Measurements from ENCODE around the gene IRF3. TPM values are rescaled to one million over a fixed set of nuclear protein-coding genes. Genes with fewer than 3 reads are reported as not detected.

IRF3 gene
- total RNA-seq, 1 experiment from 2014 or later: 131 TPM

GRCh38 chr19:49660338-49660961 lies 5.2 kb downstream of the IRF3 start:
- DNase-seq: no peak
- no peak for TF ChIP-seq CTCF (IDR thresholded peaks at IDR 0.05; ENCODE audit: insufficient read depth in 1 of 2, low read depth in 1 of 2, low read length in 1 of 2, severe bottlenecking in 1 of 2, unreplicated experiment in 1 of 2)
- Mint-ChIP-seq H3K27ac (ENCODE audit: unreplicated experiment) (no peak overlapping the region), H3K27me3 (ENCODE audit: insufficient read depth, unreplicated experiment) (no peaks in the 10 kb centered on the region), H3K36me3 (ENCODE audit: insufficient read depth, unreplicated experiment) (peaks cover 95% of the 10 kb centered on the region), H3K9me3 (ENCODE audit: unreplicated experiment) (no peaks in the 10 kb centered on the region), H3K4me1 (ENCODE audit: low read depth, unreplicated experiment) (peaks cover 6% of the 10 kb centered on the region), H3K4me3 (ENCODE audit: unreplicated experiment) (no peak overlapping the region)
- CTCF ChIA-PET: no interaction called here
- H3K27me3 ChIP-seq (replicated peaks; ENCODE audit: control insufficient read depth, insufficient read depth, low read length): no peaks in the 10 kb centered on the region
- peaks cover 8% of the 10 kb centered on the region for H3K9me3 ChIP-seq
- no peak overlapping the region for H3K4me3 ChIP-seq (ENCODE audit: low read depth, low read length)
- H3K4me1 ChIP-seq: peaks cover 7% of the 10 kb centered on the region; the same call in 1 of the 2 replicates
- POLR2A ChIA-PET: interaction anchor here (1.0 kb wide), 1 partner anchor 18 kb away, joined by 6 read pairs; the partner anchor contains the start of gene SCAF1
- no TSS peak for BruUV-seq (replicated peaks)
- H3K36me3 ChIP-seq (ENCODE audit: control insufficient read depth, insufficient read depth, low read length): peaks cover 20% of the 10 kb centered on the region
- intact Hi-C loops (cut with micrococcal nuclease; ENCODE audit: unreplicated experiment): no loop called here

DNA sequence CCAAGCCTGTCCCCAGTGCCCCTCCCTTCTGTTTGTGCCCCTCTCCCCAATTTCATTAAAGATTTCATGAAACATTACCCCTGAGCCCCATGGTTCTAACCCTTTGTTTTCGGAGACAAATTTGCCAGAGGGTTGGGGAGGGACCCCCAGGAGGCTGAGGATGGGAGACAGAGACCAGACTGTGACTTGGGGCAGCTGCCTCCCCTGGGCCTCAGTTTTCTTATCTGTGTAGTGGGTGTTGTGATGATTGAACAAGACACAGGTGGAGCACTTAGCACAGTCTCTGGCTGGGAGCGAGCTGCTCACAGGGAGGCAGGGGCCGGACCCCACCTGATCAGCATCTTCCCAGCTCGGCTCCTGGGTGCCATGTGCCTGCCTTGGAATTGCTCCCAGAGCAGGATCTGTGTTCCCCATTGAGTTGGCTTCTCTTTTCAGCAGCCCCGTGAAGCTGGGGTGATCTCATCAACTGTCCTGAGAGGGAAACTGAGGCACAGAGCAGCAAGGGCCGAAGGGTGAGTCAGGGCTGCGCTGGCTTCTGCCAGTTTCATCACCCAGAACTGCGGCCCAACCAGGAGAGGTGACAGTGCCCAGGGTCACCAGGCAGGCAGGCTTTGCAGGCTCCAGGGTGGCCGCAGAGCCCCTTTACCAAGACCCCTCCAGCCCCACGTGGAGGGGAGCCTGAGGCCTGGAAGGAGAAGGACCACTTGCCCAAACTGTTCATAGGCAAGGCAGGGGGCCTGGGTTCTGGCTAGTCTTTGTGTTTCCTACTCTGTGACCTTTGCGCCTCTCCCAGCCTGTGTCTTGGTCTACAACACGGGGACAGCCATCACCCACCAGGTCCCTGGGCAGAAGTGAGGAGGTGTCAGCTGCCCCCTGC lies 6.9 kb downstream of the IRF3 start:
- no peak overlapping the region for H3K27ac Mint-ChIP-seq (ENCODE audit: unreplicated experiment)
- no peak for DNase-seq
- ChIA-PET POLR2A (interaction anchor here (0.5 to 1.1 kb wide), 2 partner anchors 17 to 18 kb away, joined by 3 read pairs; partner anchors contain the start of genes PRMT1 and SCAF1), CTCF (no interaction called here)
- peaks cover 8% of the 10 kb centered on the region for H3K9me3 ChIP-seq
- no peaks in the 10 kb centered on the region for H3K27me3 Mint-ChIP-seq (ENCODE audit: insufficient read depth, unreplicated experiment)
- H3K9me3 Mint-ChIP-seq (ENCODE audit: unreplicated experiment): no peaks in the 10 kb centered on the region
- intact Hi-C loops (cut with micrococcal nuclease; ENCODE audit: unreplicated experiment): no loop called here
- BruUV-seq (replicated peaks): no TSS peak
- peaks cover 25% of the 10 kb centered on the region for H3K36me3 ChIP-seq (ENCODE audit: control insufficient read depth, insufficient read depth, low read length)
- H3K4me3 Mint-ChIP-seq (ENCODE audit: unreplicated experiment): no peak overlapping the region
- no peaks in the 10 kb centered on the region for H3K27me3 ChIP-seq (replicated peaks; ENCODE audit: control insufficient read depth, insufficient read depth, low read length)
- H3K4me3 ChIP-seq (ENCODE audit: low read depth, low read length): no peak overlapping the region
- H3K4me1 ChIP-seq: peaks cover 2% of the 10 kb centered on the region; the same call in 1 of the 2 replicates
- H3K4me1 Mint-ChIP-seq (ENCODE audit: low read depth, unreplicated experiment): no peaks in the 10 kb centered on the region
- no peak for TF ChIP-seq CTCF (IDR thresholded peaks at IDR 0.05; ENCODE audit: insufficient read depth in 1 of 2, low read depth in 1 of 2, low read length in 1 of 2, severe bottlenecking in 1 of 2, unreplicated experiment in 1 of 2)
- H3K36me3 Mint-ChIP-seq (ENCODE audit: insufficient read depth, unreplicated experiment): peaks cover 87% of the 10 kb centered on the region

DNA sequence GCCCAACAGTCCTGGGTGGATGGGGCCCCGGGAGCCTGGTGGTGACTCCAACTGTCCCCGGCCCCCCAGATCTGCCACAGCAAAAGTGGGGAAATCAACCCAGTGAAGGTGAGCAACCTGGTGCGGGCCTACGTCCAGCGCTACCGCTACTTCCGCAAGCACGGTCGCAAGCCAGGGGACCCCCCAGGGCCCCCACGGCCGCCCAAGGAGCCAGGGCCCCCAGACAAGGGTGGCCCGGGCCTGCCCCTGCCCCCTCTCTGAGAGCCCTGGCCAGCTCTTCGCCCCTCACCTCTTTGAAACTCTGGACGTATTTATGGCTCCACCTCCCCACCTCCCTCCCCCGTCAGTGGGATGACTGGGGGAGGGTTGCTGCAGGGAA lies 7.5 kb downstream of the IRF3 start:
- H3K4me3 ChIP-seq (ENCODE audit: low read depth, low read length): no peak overlapping the region
- H3K36me3 Mint-ChIP-seq (ENCODE audit: insufficient read depth, unreplicated experiment): peaks cover 89% of the 10 kb centered on the region
- intact Hi-C loops (cut with micrococcal nuclease; ENCODE audit: unreplicated experiment): no loop called here
- ChIA-PET CTCF (no interaction called here), POLR2A (interaction anchor here (1.1 kb wide), 1 partner anchor 16 kb away, joined by 3 read pairs; the partner anchor contains the start of gene SCAF1)
- no peak for TF ChIP-seq CTCF (IDR thresholded peaks at IDR 0.05; ENCODE audit: insufficient read depth in 1 of 2, low read depth in 1 of 2, low read length in 1 of 2, severe bottlenecking in 1 of 2, unreplicated experiment in 1 of 2)
- H3K27me3 ChIP-seq (replicated peaks; ENCODE audit: control insufficient read depth, insufficient read depth, low read length): no peaks in the 10 kb centered on the region
- no peak overlapping the region for H3K4me3 Mint-ChIP-seq (ENCODE audit: unreplicated experiment)
- peak overlapping the region; percentile 18 for H3K27ac Mint-ChIP-seq (ENCODE audit: unreplicated experiment)
- TSS peak; percentile 50 for BruUV-seq (replicated peaks)
- H3K36me3 ChIP-seq (ENCODE audit: control insufficient read depth, insufficient read depth, low read length): peaks cover 24% of the 10 kb centered on the region
- H3K4me1 Mint-ChIP-seq (ENCODE audit: low read depth, unreplicated experiment): no peaks in the 10 kb centered on the region
- no peaks in the 10 kb centered on the region for H3K9me3 Mint-ChIP-seq (ENCODE audit: unreplicated experiment)
- H3K27me3 Mint-ChIP-seq (ENCODE audit: insufficient read depth, unreplicated experiment): no peaks in the 10 kb centered on the region
- no peaks in the 10 kb centered on the region for H3K4me1 ChIP-seq
- peaks cover 8% of the 10 kb centered on the region for H3K9me3 ChIP-seq
- no peak for DNase-seq
